ENCODE data around the gene OSR1.

Gene OSR1

GRCh38 chr2:19357402-19358241, 801 bp downstream of the OSR1 start:
- Histone ChIP-seq H4K5ac (ENCODE audit: low read length) (no peak overlapping the region), H2BK5ac (ENCODE audit: low read length) (no peak overlapping the region), H3K4me1 (ENCODE audit: control insufficient read depth, low read depth, low read length) (peaks cover 7% of the 10 kb centered on the region), H3K4me3 (ENCODE audit: low read length) (no peak overlapping the region), H4K8ac (ENCODE audit: low read depth, low read length) (no peak overlapping the region), H2BK120ac (ENCODE audit: low read depth, low read length) (no peak overlapping the region), H3K27ac (ENCODE audit: low read depth, low read length) (no peak overlapping the region), H3K9ac (ENCODE audit: low read length) (peak overlapping the region; percentile 41), H3K79me1 (ENCODE audit: low read length) (no peaks in the 10 kb centered on the region), H3K56ac (ENCODE audit: low read length) (no peak overlapping the region), H3K4ac (ENCODE audit: low read depth, low read length) (no peak overlapping the region), H3K23ac (ENCODE audit: low read length) (peak overlapping the region; percentile 85), H2AK5ac (ENCODE audit: low read length) (no peak overlapping the region), H3K36me3 (ENCODE audit: control insufficient read depth, insufficient read depth, low read length) (no peaks in the 10 kb centered on the region), H3K79me2 (ENCODE audit: control insufficient read depth, insufficient read depth, low read length) (no peaks in the 10 kb centered on the region), H3K27me3 (ENCODE audit: insufficient read depth, low read length, poor library complexity) (peaks cover 91% of the 10 kb centered on the region), H3K4me2 (ENCODE audit: low read length) (peak overlapping the region; percentile 67), H3K18ac (ENCODE audit: low read length) (no peak overlapping the region), H2BK15ac (replicated peaks; ENCODE audit: low read depth) (no peak overlapping the region)
- DNase-seq: peak; percentile 27
- no CpG with 5 or more reads among the region's 45 CpGs for WGBS (ENCODE audit: extremely low coverage, insufficient coverage, low lambda C conversion rate)

- no peak overlapping the region for H3K27ac ChIP-seq (ENCODE audit: low read depth, low read length)
- WGBS (ENCODE audit: extremely low coverage, insufficient coverage, low lambda C conversion rate): no CpG with 5 or more reads among the region's 54 CpGs
- H3K56ac ChIP-seq (ENCODE audit: low read length): peak overlapping the region; percentile 20
- peaks cover 91% of the 10 kb centered on the region for H3K27me3 ChIP-seq (ENCODE audit: insufficient read depth, low read length, poor library complexity)
- H3K4me3 ChIP-seq (ENCODE audit: low read length): no peak overlapping the region
- no peak overlapping the region for H3K23ac ChIP-seq (ENCODE audit: low read length)
- no peak overlapping the region for H4K8ac ChIP-seq (ENCODE audit: low read depth, low read length)
- no peak overlapping the region for H3K4ac ChIP-seq (ENCODE audit: low read depth, low read length)
- H2BK120ac ChIP-seq (ENCODE audit: low read depth, low read length): no peak overlapping the region
- DNase-seq: peak; percentile 21
- no peak overlapping the region for H3K9ac ChIP-seq (ENCODE audit: low read length)
- no peak overlapping the region for H2AK5ac ChIP-seq (ENCODE audit: low read length)
- no peaks in the 10 kb centered on the region for H3K36me3 ChIP-seq (ENCODE audit: control insufficient read depth, insufficient read depth, low read length)
- no peak overlapping the region for H4K5ac ChIP-seq (ENCODE audit: low read length)
- H3K79me1 ChIP-seq (ENCODE audit: low read length): no peaks in the 10 kb centered on the region
- no peaks in the 10 kb centered on the region for H3K79me2 ChIP-seq (ENCODE audit: control insufficient read depth, insufficient read depth, low read length)
- H3K4me2 ChIP-seq (ENCODE audit: low read length): no peak overlapping the region
- H3K18ac ChIP-seq (ENCODE audit: low read length): no peak overlapping the region
- H3K4me1 ChIP-seq (ENCODE audit: control insufficient read depth, low read depth, low read length): peaks cover 9% of the 10 kb centered on the region
- no peak overlapping the region for H2BK5ac ChIP-seq (ENCODE audit: low read length)
- H2BK15ac ChIP-seq (replicated peaks; ENCODE audit: low read depth): no peak overlapping the region
Observed at GRCh38 chr2:19356545-19357401, 1.6 kb downstream of the OSR1 start.

GRCh38 chr2:19355931-19356544, 2.4 kb downstream of the OSR1 start:
- Histone ChIP-seq H2AK5ac (ENCODE audit: low read length) (no peak overlapping the region), H3K36me3 (ENCODE audit: control insufficient read depth, insufficient read depth, low read length) (no peaks in the 10 kb centered on the region), H3K27ac (ENCODE audit: low read depth, low read length) (no peak overlapping the region), H3K4ac (ENCODE audit: low read depth, low read length) (no peak overlapping the region), H3K4me3 (ENCODE audit: low read length) (no peak overlapping the region), H3K56ac (ENCODE audit: low read length) (no peak overlapping the region), H4K8ac (ENCODE audit: low read depth, low read length) (no peak overlapping the region), H3K27me3 (ENCODE audit: insufficient read depth, low read length, poor library complexity) (peaks cover 91% of the 10 kb centered on the region), H2BK5ac (ENCODE audit: low read length) (no peak overlapping the region), H3K23ac (ENCODE audit: low read length) (no peak overlapping the region), H2BK120ac (ENCODE audit: low read depth, low read length) (no peak overlapping the region), H3K9ac (ENCODE audit: low read length) (no peak overlapping the region), H3K18ac (ENCODE audit: low read length) (no peak overlapping the region), H3K79me1 (ENCODE audit: low read length) (no peaks in the 10 kb centered on the region), H2BK15ac (replicated peaks; ENCODE audit: low read depth) (no peak overlapping the region), H4K5ac (ENCODE audit: low read length) (no peak overlapping the region), H3K4me1 (ENCODE audit: control insufficient read depth, low read depth, low read length) (peaks cover 7% of the 10 kb centered on the region), H3K79me2 (ENCODE audit: control insufficient read depth, insufficient read depth, low read length) (no peaks in the 10 kb centered on the region), H3K4me2 (ENCODE audit: low read length) (no peak overlapping the region)
- no CpG with 5 or more reads among the region's 35 CpGs for WGBS (ENCODE audit: extremely low coverage, insufficient coverage, low lambda C conversion rate)
- peak; percentile 18 for DNase-seq

GRCh38 chr2:19355416-19355821, 3.0 kb downstream of the OSR1 start:
- Histone ChIP-seq H4K5ac (ENCODE audit: low read length) (no peak overlapping the region), H2BK120ac (ENCODE audit: low read depth, low read length) (no peak overlapping the region), H2AK5ac (ENCODE audit: low read length) (no peak overlapping the region), H3K4me2 (ENCODE audit: low read length) (no peak overlapping the region), H3K79me2 (ENCODE audit: control insufficient read depth, insufficient read depth, low read length) (no peaks in the 10 kb centered on the region), H3K18ac (ENCODE audit: low read length) (no peak overlapping the region), H3K56ac (ENCODE audit: low read length) (no peak overlapping the region), H2BK5ac (ENCODE audit: low read length) (no peak overlapping the region), H3K4me1 (ENCODE audit: control insufficient read depth, low read depth, low read length) (peaks cover 7% of the 10 kb centered on the region), H2BK15ac (replicated peaks; ENCODE audit: low read depth) (no peak overlapping the region), H3K9ac (ENCODE audit: low read length) (no peak overlapping the region), H3K27me3 (ENCODE audit: insufficient read depth, low read length, poor library complexity) (peaks cover 89% of the 10 kb centered on the region), H3K79me1 (ENCODE audit: low read length) (no peaks in the 10 kb centered on the region), H3K4ac (ENCODE audit: low read depth, low read length) (no peak overlapping the region), H3K23ac (ENCODE audit: low read length) (no peak overlapping the region), H3K4me3 (ENCODE audit: low read length) (no peak overlapping the region), H3K27ac (ENCODE audit: low read depth, low read length) (no peak overlapping the region), H3K36me3 (ENCODE audit: control insufficient read depth, insufficient read depth, low read length) (no peaks in the 10 kb centered on the region), H4K8ac (ENCODE audit: low read depth, low read length) (no peak overlapping the region)
- DNase-seq: no peak
- no CpG with 5 or more reads among the region's 18 CpGs for WGBS (ENCODE audit: extremely low coverage, insufficient coverage, low lambda C conversion rate)

GRCh38 chr2:19355014-19355405, 3.4 kb downstream of the OSR1 start:
- Histone ChIP-seq H3K23ac (ENCODE audit: low read length) (no peak overlapping the region), H2BK5ac (ENCODE audit: low read length) (no peak overlapping the region), H3K79me1 (ENCODE audit: low read length) (no peaks in the 10 kb centered on the region), H3K56ac (ENCODE audit: low read length) (no peak overlapping the region), H4K8ac (ENCODE audit: low read depth, low read length) (no peak overlapping the region), H3K18ac (ENCODE audit: low read length) (no peak overlapping the region), H3K9ac (ENCODE audit: low read length) (no peak overlapping the region), H3K4me1 (ENCODE audit: control insufficient read depth, low read depth, low read length) (peaks cover 7% of the 10 kb centered on the region), H3K79me2 (ENCODE audit: control insufficient read depth, insufficient read depth, low read length) (no peaks in the 10 kb centered on the region), H2AK5ac (ENCODE audit: low read length) (no peak overlapping the region), H2BK120ac (ENCODE audit: low read depth, low read length) (no peak overlapping the region), H3K4me2 (ENCODE audit: low read length) (no peak overlapping the region), H4K5ac (ENCODE audit: low read length) (no peak overlapping the region), H3K4me3 (ENCODE audit: low read length) (no peak overlapping the region), H3K36me3 (ENCODE audit: control insufficient read depth, insufficient read depth, low read length) (no peaks in the 10 kb centered on the region), H3K27me3 (ENCODE audit: insufficient read depth, low read length, poor library complexity) (peaks cover 85% of the 10 kb centered on the region), H2BK15ac (replicated peaks; ENCODE audit: low read depth) (no peak overlapping the region), H3K27ac (ENCODE audit: low read depth, low read length) (no peak overlapping the region), H3K4ac (ENCODE audit: low read depth, low read length) (no peak overlapping the region)
- WGBS (ENCODE audit: extremely low coverage, insufficient coverage, low lambda C conversion rate): no CpG with 5 or more reads among the region's 3 CpGs
- no peak for DNase-seq

Measured in mesendoderm (in vitro differentiated cells).